ENCODE results near the gene GLYR1. TPM values are rescaled to one million over a fixed set of nuclear protein-coding genes. Genes with fewer than 3 reads are reported as not detected.

GLYR1 gene
- total and polyA plus RNA-seq, 2 of the 4 experiments (the other 2 are of a cell fraction), result 26.0 to 54.2 TPM

- Histone ChIP-seq H3K14ac (replicated peaks; ENCODE audit: low read depth, low read length) (no peak overlapping the region), H2BK120ac (ENCODE audit: low read depth, low read length) (no peak overlapping the region), H3K4ac (ENCODE audit: low read depth, low read length) (no peak overlapping the region), H3K9me3 (ENCODE audit: control insufficient read depth, insufficient read depth, low read length) (no peaks in the 10 kb centered on the region), H3K4me1 (ENCODE audit: control insufficient read depth, insufficient read depth, low read length) (no peaks in the 10 kb centered on the region), H3K4me2 (ENCODE audit: low read depth, low read length) (no peak overlapping the region), H2BK20ac (ENCODE audit: low read depth, low read length) (no peak overlapping the region), H3K36me3 (ENCODE audit: control insufficient read depth, insufficient read depth, low read length) (peaks cover 54% of the 10 kb centered on the region), H3K27me3 (ENCODE audit: control insufficient read depth, insufficient read depth, low read length) (no peaks in the 10 kb centered on the region), H3K79me1 (ENCODE audit: low read depth in 1 of 2, low read length in 2 of 2) (peaks cover 27 to 42% of the 10 kb centered on the region in 2 experiments), H2BK5ac (ENCODE audit: low read depth, low read length, poor library complexity, severe bottlenecking) (no peak overlapping the region), H3K27ac (ENCODE audit: insufficient read depth, low read length) (no peak overlapping the region), H3K4me3 (ENCODE audit: insufficient read depth, low read depth, low read length) (no peak overlapping the region), H4K8ac (ENCODE audit: low read depth in 2 of 2, low read length in 2 of 2) (no peak overlapping the region), H2BK15ac (ENCODE audit: low read depth, low read length) (no peak overlapping the region), H2AFZ (replicated peaks; ENCODE audit: low read length, poor library complexity) (no peak overlapping the region), H3K18ac (ENCODE audit: low read depth, low read length) (no peak overlapping the region), H3K9ac (ENCODE audit: low read depth, low read length) (no peak overlapping the region), H3K23ac (ENCODE audit: low read depth, low read length) (no peak overlapping the region), H4K20me1 (ENCODE audit: insufficient read depth, low read length) (peaks cover 14% of the 10 kb centered on the region), H4K5ac (ENCODE audit: low read depth, low read length) (no peak overlapping the region), H2AK5ac (ENCODE audit: low read depth, low read length) (no peak overlapping the region), H3K9me1 (ENCODE audit: insufficient read depth, low read length) (no peaks in the 10 kb centered on the region), H4K91ac (ENCODE audit: insufficient read depth, low read depth, low read length) (no peak overlapping the region), H2AK9ac (replicated peaks; ENCODE audit: low read depth, low read length, poor library complexity) (no peak overlapping the region), H3K56ac (ENCODE audit: extremely low read depth, insufficient read depth, low read length) (no peak overlapping the region)
- intact Hi-C loops (cut with micrococcal nuclease) (no loop called here), dilution Hi-C loops (cut with HindIII; ENCODE audit: low sequenced_read_pairs, unreplicated experiment) (no loop called here), in situ Hi-C loops (cut with MboI; ENCODE audit: low sequenced_read_pairs) (no loop called here)
- BruUV-seq (replicated peaks), result no TSS peak
- CTCF ChIA-PET, result interaction anchor here (0.6 to 1.1 kb wide), 2 partner anchors 33 to 115 kb away, joined by 3 read pairs; no protein-coding TSS in a partner anchor
- no peak for DNase-seq
- TF ChIP-seq MXI1 (IDR thresholded peaks at IDR 0.05; ENCODE audit: borderline replicate concordance, low read depth, low read length) (no peak), RAD21 (IDR thresholded peaks at IDR 0.05; ENCODE audit: low read length) (no peak), RFX5 (IDR thresholded peaks at IDR 0.05; ENCODE audit: low read depth, low read length) (no peak), MAZ (IDR thresholded peaks at IDR 0.05; ENCODE audit: borderline replicate concordance, low read depth, low read length) (no peak), SMC3 (IDR thresholded peaks at IDR 0.05; ENCODE audit: low read depth, low read length) (no peak), CHD1 (IDR thresholded peaks at IDR 0.05; ENCODE audit: low read depth, low read length) (no peak), NFE2L2 (IDR thresholded peaks at IDR 0.05; ENCODE audit: low read depth, low read length) (no peak), MAFK (IDR thresholded peaks at IDR 0.05; ENCODE audit: low read depth, low read length) (no peak), POLR2A (IDR thresholded peaks at IDR 0.05; ENCODE audit: low read depth, low read length) (no peak), CEBPB (IDR thresholded peaks at IDR 0.05; ENCODE audit: low read depth, low read length) (no peak)
- POLR2A ChIA-PET (ENCODE audit: unreplicated experiment), result no interaction called here
- no CpG with 5 or more reads among the region's 5 CpGs for WGBS, 2 experiments (ENCODE audit: extremely low coverage in 2 of 2, insufficient read length in 1 of 2)
- no peak for ATAC-seq (ENCODE audit: low read depth)
These were observed 6.1 kb downstream of the GLYR1 start for GRCh38 chr16:4840984-4841383.
